K562 (cell line): Measurements from ENCODE around the gene USP44. TPM values are rescaled to one million over a fixed set of nuclear protein-coding genes. Genes with fewer than 3 reads are reported as not detected.
"Not testable (repeated sequence)": the region's sequence is repeated elsewhere in the genome, so short reads cannot be mapped to it uniquely, and the experiment has no call there.

ENCODE experiments used
- ATAC-seq: fragments of 200-7000 bp; cut with Tn5 transposase; 3 replicates; pipeline ENCODE4 v1.9.1; 2020; ENCODE audit warnings: moderate library complexity
- BruUV-seq: library from RNA; stranded (reverse); fragments of 400-500 nt; replicated peaks from 2 replicates; lab custom pipeline; 2021; lab: Mats Ljungman, UMichigan
- CTCF ChIA-PET: fragments of 300-600 bp; formaldehyde crosslinking; extraction: SDS; loops from one replicate; lab custom pipeline; 2021; ENCODE audit warnings: low intra/inter-chr PET ratio; lab: Yijun Ruan, JAX
- POLR2A ChIA-PET: fragments of 300-600, 350-650 bp; sonication (Branson Sonifier 250); formaldehyde crosslinking; extraction: SDS; loops from one replicate; lab custom pipeline; 2021; ENCODE audit warnings: antibody characterized with exemption, inconsistent platforms; lab: Yijun Ruan, JAX
- DNase-seq, 4 experiments: peaks; one replicate each; pipeline versions ENCODE4 v3.0.0 to v3.0.0-alpha.2; 2011 to 2018; ENCODE audit warnings: low spot score in 3 of 4, mixed read lengths in 3 of 4; ENCODE audit errors: extremely low read depth in 1 of 4
- FAIRE-seq: peaks from 2 replicates; lab custom pipeline; 2011; peaks lifted over from hg19 to GRCh38; lab: Jason Lieb, UNC
- H2AFZ ChIP-seq: 2 replicates; pipeline ENCODE4 v1.6.0; 2011; ENCODE audit warnings: low read depth, low read length, control low read depth, inconsistent platforms
- H3K27ac ChIP-seq: fragments of 200-600 bp; 3 replicates; pipeline ENCODE4 v1.8.0; 2011; ENCODE audit warnings: low read depth, mild to moderate bottlenecking, control low read depth, inconsistent platforms, low read length, moderate library complexity, mixed read lengths; ENCODE audit errors: extremely low read depth
- H3K27me3 ChIP-seq, 2 experiments: fragments of 300-600 bp in 1 of 2; 2 replicates in 1 of 2; 3 replicates in 1 of 2; pipeline versions ENCODE4 v1.6.0 to v1.8.0; 2011; ENCODE audit warnings: inconsistent platforms in 2 of 2, low read length in 2 of 2, mild to moderate bottlenecking in 1 of 2, mixed read lengths in 1 of 2, moderate library complexity in 1 of 2; ENCODE audit not compliant: control insufficient read depth in 2 of 2, insufficient read depth in 2 of 2
- H3K36me3 ChIP-seq: fragments of 300-600 bp; 3 replicates; pipeline ENCODE4 v1.8.0; 2011; ENCODE audit warnings: mild to moderate bottlenecking, low read length, inconsistent platforms; ENCODE audit not compliant: control insufficient read depth, insufficient read depth
- H3K4me1 ChIP-seq, 2 experiments: fragments of 200-600 bp in 1 of 2; replicated peaks in 1 of 2; 2 replicates in 1 of 2; 3 replicates in 1 of 2; pipeline versions ENCODE4 v1.5.1 to v1.8.0; 2011; ENCODE audit warnings: inconsistent platforms in 2 of 2, low read length in 2 of 2, mild to moderate bottlenecking in 1 of 2, mixed read lengths in 1 of 2, moderate library complexity in 1 of 2; ENCODE audit not compliant: control insufficient read depth in 2 of 2, insufficient read depth in 2 of 2
- H3K4me2 ChIP-seq: 2 replicates; pipeline ENCODE4 v1.6.1; 2011; ENCODE audit warnings: low read length, control low read depth, inconsistent platforms, mixed read lengths; ENCODE audit not compliant: insufficient read depth
- H3K4me3 ChIP-seq: fragments of 200-600 bp; sonication (generic), shearing (Covaris generic); 2 replicates; pipeline ENCODE4 v1.5.1; 2016; ENCODE audit warnings: control low read depth, inconsistent platforms
- H3K79me2 ChIP-seq: fragments of 200-600 bp; 3 replicates; pipeline ENCODE4 v1.8.0; 2011; ENCODE audit warnings: low read length, inconsistent platforms; ENCODE audit not compliant: control insufficient read depth, insufficient read depth
- H3K9ac ChIP-seq, 2 experiments: 2 replicates each; pipeline versions ENCODE4 v1.6.0 to v1.6.1; 2011; ENCODE audit warnings: low read depth in 2 of 2, low read length in 2 of 2, control low read depth in 1 of 2, inconsistent platforms in 1 of 2, mild to moderate bottlenecking in 1 of 2, mixed read lengths in 1 of 2; ENCODE audit not compliant: insufficient read depth in 1 of 2
- H3K9me1 ChIP-seq: one replicate; pipeline ENCODE4 v1.6.0; 2011; ENCODE audit warnings: inconsistent platforms, mild to moderate bottlenecking, low read length, moderate library complexity; ENCODE audit not compliant: control insufficient read depth, insufficient read depth
- H3K9me3 ChIP-seq: replicated peaks from 2 replicates; pipeline ENCODE4 v1.5.1; 2011; ENCODE audit warnings: low read depth, low read length, inconsistent platforms; ENCODE audit not compliant: control insufficient read depth, insufficient read depth
- H4K20me1 ChIP-seq: replicated peaks from 2 replicates; pipeline ENCODE4 v1.6.1; 2011; ENCODE audit warnings: low read length, inconsistent platforms, mixed read lengths; ENCODE audit not compliant: control insufficient read depth, insufficient read depth
- ETV1 ChIP-seq: fragments of 450-650 bp; conservative IDR thresholded peaks from 2 replicates; pipeline ENCODE4 v1.6.1; 2016; ENCODE audit warnings: missing genetic modification characterization, control low read depth, low read depth, missing compliant biosample characterization
- GABPA ChIP-seq: fragments of 200-800 bp; sonication (Bioruptor generic); conservative IDR thresholded peaks from 2 replicates; pipeline ENCODE4 v1.6.1; 2016; ENCODE audit warnings: low read depth, missing genetic modification characterization, missing compliant biosample characterization
- KAT8 ChIP-seq: fragments of 450-650 bp; IDR thresholded peaks from 2 replicates; pipeline ENCODE4 v1.6.1; 2016; ENCODE audit warnings: low read depth, mild to moderate bottlenecking
- LARP7 ChIP-seq: fragments of 450-650 bp; IDR thresholded peaks from 2 replicates; pipeline ENCODE4 v1.6.1; 2016
- MYC ChIP-seq, 2 experiments: fragments of 250-450 bp in 1 of 2; sonication (Bioruptor Pico) in 1 of 2; IDR thresholded peaks; 2 replicates each; pipeline versions ENCODE4 v1.5.1 to v1.6.1; 2012 to 2021; ENCODE audit warnings: low read depth in 2 of 2, borderline replicate concordance in 1 of 2, improper control_type of control experiment in 1 of 2, low read length in 1 of 2, mild to moderate bottlenecking in 1 of 2, moderate library complexity in 1 of 2
- TCF7 ChIP-seq: sonication (generic); IDR thresholded peaks from 2 replicates; pipeline ENCODE4 v1.6.1; 2016; ENCODE audit warnings: antibody characterized with exemption, borderline replicate concordance
- WGBS: fragments of 100-300 bp; shearing (Covaris generic); methylation state at CpG from one replicate; pipeline ENCODE4 v1.1.6; 2016; ENCODE audit warnings: low coverage, mixed read lengths; ENCODE audit not compliant: insufficient coverage; ENCODE audit errors: missing lambda C conversion rate; 5-methylcytosine and 5-hydroxymethylcytosine counted together
- in situ Hi-C: fragments of 300-500 bp; cut with MboI; formaldehyde crosslinking; loops from 4 replicates; pipeline ENCODE4 v1.15.0; 2018; ENCODE audit warnings: inconsistent platforms, mixed read lengths
- intact Hi-C: fragments of 100-400 bp; cut with micrococcal nuclease; formaldehyde crosslinking; loops from 2 replicates; pipeline ENCODE4 v1.14.2; 2022
- polyA plus RNA-seq, 8 experiments: library from polyadenylated mRNA; depleted of rRNA in 4 of 8; stranded (reverse) in 5 of 8; unstranded in 3 of 8; fragments of >200 nt; fragmentation: Nextera tagmentation in 2 of 8; fragmentation: Illumina TruSeq in 1 of 8; extraction: Ambion mirVana in 2 of 8; extraction: Trizol in 1 of 8; gene quantifications; 2 replicates each; pipeline versions ENCODE4 v1.2.1 to v1.2.3, GENCODE V29; 2011 to 2014; ENCODE audit warnings: inconsistent platforms in 1 of 8, missing spikeins in 1 of 8
- total RNA-seq, 7 experiments: library from RNA; depleted of rRNA in 6 of 7; stranded (reverse); fragments of >200 nt in 6 of 7; fragmentation: Illumina TruSeq in 2 of 7; extraction: Trizol in 2 of 7; gene quantifications; 2 replicates each; pipeline versions ENCODE4 v1.2.1 to v1.2.3, GENCODE V29; 2011 to 2021; ENCODE audit warnings: low replicate concordance in 1 of 7

USP44 gene
- total and polyA plus RNA-seq, 9 of the 15 experiments (the other 6 are each of a cell fraction or from before 2014, with no cell fraction given) = 2.1 to 5.7 (median 2.8) TPM

GRCh38 chr12:95568045-95568444 is 16.8 kb upstream of the USP44 start:
- H3K9me1 ChIP-seq, CTCF ChIA-PET, in situ Hi-C loops, H3K4me1 ChIP-seq, H4K20me1 ChIP-seq, H3K9ac ChIP-seq, BruUV-seq, H3K27ac ChIP-seq, H3K4me3 ChIP-seq, H3K36me3 ChIP-seq, DNase-seq, H3K79me2 ChIP-seq, intact Hi-C loops, FAIRE-seq, H3K9me3 ChIP-seq, H2AFZ ChIP-seq, H3K4me2 ChIP-seq: not testable (repeated sequence)
- peaks cover 6 to 10% of the 10 kb centered on the region in 2 experiments; a peak in 3 of 5 replicates for H3K27me3 ChIP-seq
- 32% methylated on average over 8 of the region's 10 CpGs for WGBS
- 0 out of 3 replicates have a peak, but pooled peaks have one; percentile 49 for ATAC-seq
- TF ChIP-seq GABPA (0 out of 2 replicates have a peak, but pooled peaks have one; percentile 21), ETV1 (tag) (peak; percentile 17; the same call in 1 of the 2 replicates)
- POLR2A ChIA-PET = interaction anchor here (0.6 kb wide), 1 partner anchor 940 kb away, joined by 3 read pairs; no protein-coding TSS in a partner anchor

- Histone ChIP-seq H3K9ac (no peak overlapping the region), H3K27me3 (no peaks in the 10 kb centered on the region), H3K79me2 (no peaks in the 10 kb centered on the region), H3K4me3 (no peak overlapping the region), H3K9me3 (no peaks in the 10 kb centered on the region), H3K4me2 (no peak overlapping the region), H2AFZ (no peak overlapping the region), H3K27ac (no peak overlapping the region), H3K4me1 (peaks cover 0 to 6% of the 10 kb centered on the region in 2 experiments; a peak in 3 of 5 replicates), H3K36me3 (no peaks in the 10 kb centered on the region), H3K9me1 (no peaks in the 10 kb centered on the region), H4K20me1 (no peaks in the 10 kb centered on the region)
- no peak for FAIRE-seq
- ChIA-PET CTCF (no interaction called here), POLR2A (interaction anchor here (0.6 to 0.7 kb wide), 2 partner anchors 764 to 1571 kb away, joined by 3 read pairs; no protein-coding TSS in a partner anchor)
- no peak for ATAC-seq
- no TSS peak for BruUV-seq
- in situ Hi-C loops (no loop called here), intact Hi-C loops (no loop called here)
- TF ChIP-seq MYC (IDR thresholded peaks at IDR 0.05; ENCODE audit: low read depth, low read length) = no peak
- TF ChIP-seq MYC (CRISPR knock-in tag; IDR thresholded peaks at IDR 0.05; ENCODE audit: borderline replicate concordance, low read depth) = no peak
- TF ChIP-seq TCF7 = no peak
- no peak for TF ChIP-seq KAT8
- no peak for TF ChIP-seq LARP7
- 0% methylated on average over 1 of the region's 1 CpG for WGBS
- no peak for DNase-seq
Observed at GRCh38 chr12:95557625-95558024, 6.3 kb upstream of the USP44 start.
